Breast epithelium (tissue), 3 donors: ENCODE data around the gene APOC1.

Experiments
- POLR2A ChIP-seq: fragments of 450-650 bp; IDR thresholded peaks from one replicate; pipeline ENCODE4 v1.6.1; 2016; ENCODE audit warnings: antibody characterized with exemption, mild to moderate bottlenecking, moderate library complexity
- POLR2AphosphoS5 ChIP-seq, 3 donors: sonication (generic); formaldehyde crosslinking; IDR thresholded peaks; one replicate each; pipeline ENCODE4 v1.6.1; 2017; ENCODE audit warnings: antibody characterized with exemption in 3 of 3
- TF ChIP-seq, protein P1 (sequence below), 3 donors: fragments of 450-650 bp; IDR thresholded peaks; one replicate each; pipeline ENCODE4 v1.5.1; 2016 to 2017; ENCODE audit warnings: antibody characterized with exemption in 3 of 3, mild to moderate bottlenecking in 3 of 3, moderate library complexity in 3 of 3

DNA sequence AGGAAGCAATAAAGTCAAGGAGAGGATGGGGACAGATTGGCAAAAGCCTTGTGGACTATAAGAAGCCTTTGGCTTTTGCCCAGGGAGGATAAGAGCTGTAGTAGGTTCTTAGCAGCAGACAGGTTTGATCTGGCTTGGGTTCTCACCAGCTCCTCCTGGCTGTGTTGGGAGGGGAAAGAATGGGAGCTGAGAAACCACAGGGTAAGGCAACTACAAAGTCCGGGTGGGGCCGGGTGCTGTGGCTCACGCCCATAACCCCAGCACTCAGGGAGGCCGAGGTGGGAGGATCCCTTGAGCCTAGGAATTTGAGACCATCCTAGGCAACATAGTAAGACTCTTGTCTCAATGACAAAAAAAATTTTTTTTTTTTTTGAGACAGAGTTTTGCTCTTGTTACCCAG is 47.7 kb upstream of the APOC1 start:
- TF ChIP-seq, protein P1, sequence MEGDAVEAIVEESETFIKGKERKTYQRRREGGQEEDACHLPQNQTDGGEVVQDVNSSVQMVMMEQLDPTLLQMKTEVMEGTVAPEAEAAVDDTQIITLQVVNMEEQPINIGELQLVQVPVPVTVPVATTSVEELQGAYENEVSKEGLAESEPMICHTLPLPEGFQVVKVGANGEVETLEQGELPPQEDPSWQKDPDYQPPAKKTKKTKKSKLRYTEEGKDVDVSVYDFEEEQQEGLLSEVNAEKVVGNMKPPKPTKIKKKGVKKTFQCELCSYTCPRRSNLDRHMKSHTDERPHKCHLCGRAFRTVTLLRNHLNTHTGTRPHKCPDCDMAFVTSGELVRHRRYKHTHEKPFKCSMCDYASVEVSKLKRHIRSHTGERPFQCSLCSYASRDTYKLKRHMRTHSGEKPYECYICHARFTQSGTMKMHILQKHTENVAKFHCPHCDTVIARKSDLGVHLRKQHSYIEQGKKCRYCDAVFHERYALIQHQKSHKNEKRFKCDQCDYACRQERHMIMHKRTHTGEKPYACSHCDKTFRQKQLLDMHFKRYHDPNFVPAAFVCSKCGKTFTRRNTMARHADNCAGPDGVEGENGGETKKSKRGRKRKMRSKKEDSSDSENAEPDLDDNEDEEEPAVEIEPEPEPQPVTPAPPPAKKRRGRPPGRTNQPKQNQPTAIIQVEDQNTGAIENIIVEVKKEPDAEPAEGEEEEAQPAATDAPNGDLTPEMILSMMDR (IDR thresholded peaks at IDR 0.05): no peak
- no peak for TF ChIP-seq POLR2A
- TF ChIP-seq POLR2AphosphoS5 (IDR thresholded peaks at IDR 0.05): no peak
